ENCODE measurements around the gene TAP2. TPM values are rescaled to one million over a fixed set of nuclear protein-coding genes. Genes with fewer than 3 reads are reported as not detected.

Gene TAP2
- total RNA-seq, 3 donors from 2014 or later: 7.7 to 18.0 (median 9.5) TPM

- Histone ChIP-seq H3K9me3 (no peaks in the 10 kb centered on the region), H3K27ac (peak overlapping the region; percentile 92 to 97), H3K4me1 (peaks cover 0 to 8% of the 10 kb centered on the region in 2 donors), H3K36me3 (peaks cover 4% of the 10 kb centered on the region), H3K27me3 (no peaks in the 10 kb centered on the region), H3K4me3 (peak overlapping the region; percentile 63 to 89 (median 84))
- intact Hi-C loops (cut with DNase I; ENCODE audit: low total_unique reads): no loop called here
- no peak for DNase-seq (ENCODE audit: low spot score in 2 of 2)
- TF ChIP-seq POLR2A (IDR thresholded peaks at IDR 0.05) (no peak), POLR2AphosphoS5 (IDR thresholded peaks at IDR 0.05) (peak in 1 of 3 donors; percentile 1), CTCF (IDR thresholded peaks at IDR 0.05) (no peak)
Measured at GRCh38 chr6:32844839-32845383, 6.4 kb upstream of the TAP2 start.

GRCh38 chr6:32843979-32844838 is 5.7 kb upstream of the TAP2 start, which contains the start of gene PSMB8:
TSS of gene PSMB8 (minus strand) at chr6:32844047. CDS start at chr6:32843996, 51 bp downstream.
- DNase-seq (ENCODE audit: low spot score in 2 of 2): peak; percentile 95 to 98
- intact Hi-C loops (cut with DNase I; ENCODE audit: low total_unique reads): no loop called here
- Histone ChIP-seq H3K36me3 (peaks cover 4% of the 10 kb centered on the region), H3K27ac (peak within 1 kb of the TSS; percentile 92 to 97), H3K4me1 (peaks cover 0 to 8% of the 10 kb centered on the region in 2 donors), H3K27me3 (no peaks in the 10 kb centered on the region), H3K9me3 (no peaks in the 10 kb centered on the region), H3K4me3 (peak within 1 kb of the TSS; percentile 63 to 89 (median 84))
- TF ChIP-seq POLR2A (IDR thresholded peaks at IDR 0.05) (peak; percentile 93), POLR2AphosphoS5 (IDR thresholded peaks at IDR 0.05) (peak; percentile 83 to 96 (median 90)), CTCF (IDR thresholded peaks at IDR 0.05) (peak; percentile 11 to 27 (median 24))

GRCh38 chr6:32843331-32843978 is 4.9 kb upstream of the TAP2 start:
- intact Hi-C loops (cut with DNase I; ENCODE audit: low total_unique reads): no loop called here
- TF ChIP-seq POLR2AphosphoS5 (IDR thresholded peaks at IDR 0.05) (no peak), POLR2A (IDR thresholded peaks at IDR 0.05) (no peak), CTCF (IDR thresholded peaks at IDR 0.05) (no peak)
- Histone ChIP-seq H3K27ac (peak overlapping the region; percentile 92 to 97), H3K27me3 (no peaks in the 10 kb centered on the region), H3K36me3 (peaks cover 4% of the 10 kb centered on the region), H3K4me3 (peak overlapping the region; percentile 63 to 89 (median 84)), H3K4me1 (peaks cover 0 to 8% of the 10 kb centered on the region in 2 donors), H3K9me3 (no peaks in the 10 kb centered on the region)
- no peak for DNase-seq (ENCODE audit: low spot score in 2 of 2)

GRCh38 chr6:32842690-32843089 is 4.2 kb upstream of the TAP2 start:
- H3K4me1 ChIP-seq: peaks cover 0 to 10% of the 10 kb centered on the region in 2 donors

More at GRCh38 chr6:32842690-32843089, 4.2 kb upstream of the TAP2 start:
- peak in 1 of 2 donors; percentile 13 for DNase-seq (ENCODE audit: low spot score in 2 of 2)
- peaks cover 4% of the 10 kb centered on the region for H3K36me3 ChIP-seq
- peak overlapping the region; percentile 63 to 89 (median 84) for H3K4me3 ChIP-seq
- no peaks in the 10 kb centered on the region for H3K9me3 ChIP-seq
- intact Hi-C loops (cut with DNase I; ENCODE audit: low total_unique reads): no loop called here
- peak overlapping the region; percentile 28 to 97 for H3K27ac ChIP-seq
- H3K27me3 ChIP-seq: no peaks in the 10 kb centered on the region
- no peak for TF ChIP-seq CTCF (IDR thresholded peaks at IDR 0.05)
- no peak for TF ChIP-seq POLR2A (IDR thresholded peaks at IDR 0.05)
- TF ChIP-seq POLR2AphosphoS5 (IDR thresholded peaks at IDR 0.05): no peak

Data from breast epithelium (tissue), 4 donors.